Adrenal gland (tissue), 12 donors: ENCODE measurements around the gene SEL1L2. TPM values are rescaled to one million over a fixed set of nuclear protein-coding genes. Genes with fewer than 3 reads are reported as not detected.

Experiments used
- DNase-seq, 7 donors: peaks; one replicate each; pipeline ENCODE4 v3.0.0-alpha.2; 2019 to 2020
- H3K27ac ChIP-seq, 5 donors: fragments of 200-600 bp; sonication (generic) in 4 of 5; 1 replicate in 3 of 5; 2 replicates in 2 of 5; pipeline versions ENCODE4 v1.5.1 to v1.8.0; 2016 to 2020; ENCODE audit warnings: mild to moderate bottlenecking in 1 of 5
- H3K27me3 ChIP-seq: fragments of 200-600 bp; 2 replicates; pipeline ENCODE4 v1.8.0; 2021
- H3K36me3 ChIP-seq, 2 donors: fragments of 200-600 bp; replicated peaks in 1 of 2; 1 replicate in 1 of 2; 2 replicates in 1 of 2; pipeline versions ENCODE4 v1.5.1 to v1.8.0; 2018 to 2022
- H3K4me1 ChIP-seq, 2 donors: fragments of 200-600 bp; replicated peaks in 1 of 2; 1 replicate in 1 of 2; 2 replicates in 1 of 2; pipeline versions ENCODE4 v1.5.1 to v1.8.0; 2018 to 2021
- H3K4me3 ChIP-seq, 4 donors: fragments of 200-600 bp; sonication (generic) in 3 of 4; one replicate each; pipeline ENCODE4 v1.5.1; 2016 to 2018
- H3K9me3 ChIP-seq, 3 donors: fragments of 200-600 bp; sonication (generic) in 1 of 3; replicated peaks in 1 of 3; 1 replicate in 2 of 3; 2 replicates in 1 of 3; pipeline versions ENCODE4 v1.5.1 to v1.8.0; 2016 to 2021
- POLR2A ChIP-seq, 2 donors: fragments of 450-650 bp; IDR thresholded peaks; one replicate each; pipeline ENCODE4 v1.6.1; 2017; ENCODE audit warnings: antibody characterized with exemption in 2 of 2, mild to moderate bottlenecking in 2 of 2, moderate library complexity in 1 of 2
- WGBS, 4 donors: extraction: QIAGEN DNeasy Blood & Tissue Kit in 2 of 4; methylation state at CpG; one replicate each; pipeline versions ENCODE4 v1.1.5 to v1.1.7; 2013 to 2017; 5-methylcytosine and 5-hydroxymethylcytosine counted together
- intact Hi-C, 2 donors: fragments of 100-400 bp; cut with DNase I; formaldehyde crosslinking; loops; one replicate each; pipeline versions ENCODE4 v1.14.1 to v1.15.0; 2022 to 2023
- polyA plus RNA-seq, 3 donors: library from polyadenylated mRNA; stranded (reverse); fragments of 200-250 nt in 2 of 3; fragments of 350-450 nt in 1 of 3; fragmentation: Illumina TruSeq in 1 of 3; extraction: RNeasy Lipid Tissue Mini Kit (QIAGEN cat#74804) in 1 of 3; gene quantifications; one replicate each; pipeline ENCODE4 v1.2.3, GENCODE V29; 2013 to 2014
- total RNA-seq, 9 donors: library from RNA; depleted of rRNA in 4 of 9; stranded (reverse); fragments of >200 nt in 4 of 9; fragments of 120-200 nt in 1 of 9; fragmentation: NEBNext Ultra II Directional in 1 of 9; extraction: Animal tissue kit (Norgen Biotek cat#: 25700) in 1 of 9; gene quantifications; one replicate each; pipeline versions ENCODE4 v1.1.0 to v1.2.4, GENCODE V29; 2013 to 2023
- TF ChIP-seq, protein P1 (sequence below), 6 experiments: fragments of 450-650 bp in 4 of 6; fragments of 200-600 bp in 2 of 6; sonication (generic) in 1 of 6; IDR thresholded peaks; 1 replicate in 5 of 6; 2 replicates in 1 of 6; pipeline versions ENCODE4 v1.5.1 to v1.8.0; 2016 to 2021; ENCODE audit warnings: antibody characterized with exemption in 6 of 6, mild to moderate bottlenecking in 2 of 6, moderate library complexity in 1 of 6
- donor health status: healthy with polysubstance abuse.
- donor health status: Bipolar disorder and iron deficiency.
- donor health status: DM: yes; HTN: yes; CAD: no.
- donor health status: DM: no; HTN: no; CAD: no.
- donor health status: DM: no; HTN: no; CAD: no.
- donor health status: DM: yes; HTN: yes; CAD: no.

SEL1L2 gene
- total and polyA plus RNA-seq, 12 donors = 0.22 to 2.3 (median 0.43) TPM; not detected in 8

DNA sequence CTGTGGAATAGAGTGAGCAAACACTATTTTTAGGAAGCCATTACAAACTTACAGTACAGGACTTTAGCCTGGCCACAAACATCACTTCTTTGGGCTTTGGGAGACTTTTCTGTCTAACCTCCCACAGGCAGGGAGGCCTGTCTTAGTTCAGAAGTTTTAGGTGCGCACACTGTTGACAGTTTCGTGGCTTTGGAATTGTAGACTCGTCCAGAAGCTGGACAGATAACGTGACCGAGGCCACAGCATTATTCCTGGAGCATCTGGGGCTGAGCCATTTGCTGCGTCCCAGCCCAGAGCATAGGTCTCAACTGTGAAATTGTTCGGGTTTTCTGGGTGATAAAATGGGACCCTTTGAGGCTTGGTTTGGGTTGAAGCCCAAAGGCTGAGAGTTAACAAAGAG, 151.8 kb downstream of the SEL1L2 start:
- no peak for DNase-seq
- Histone ChIP-seq H3K27ac (no peak overlapping the region), H3K9me3 (no peaks in the 10 kb centered on the region), H3K4me3 (no peak overlapping the region), H3K4me1 (no peaks in the 10 kb centered on the region), H3K27me3 (no peaks in the 10 kb centered on the region), H3K36me3 (no peaks in the 10 kb centered on the region)
- intact Hi-C loops = no loop called here
- 79 to 87% (median 83%) methylated on average over 7 of the region's 7 CpGs for WGBS, 4 donors
- no peak for TF ChIP-seq POLR2A (IDR thresholded peaks at IDR 0.05)
- TF ChIP-seq, protein P1, sequence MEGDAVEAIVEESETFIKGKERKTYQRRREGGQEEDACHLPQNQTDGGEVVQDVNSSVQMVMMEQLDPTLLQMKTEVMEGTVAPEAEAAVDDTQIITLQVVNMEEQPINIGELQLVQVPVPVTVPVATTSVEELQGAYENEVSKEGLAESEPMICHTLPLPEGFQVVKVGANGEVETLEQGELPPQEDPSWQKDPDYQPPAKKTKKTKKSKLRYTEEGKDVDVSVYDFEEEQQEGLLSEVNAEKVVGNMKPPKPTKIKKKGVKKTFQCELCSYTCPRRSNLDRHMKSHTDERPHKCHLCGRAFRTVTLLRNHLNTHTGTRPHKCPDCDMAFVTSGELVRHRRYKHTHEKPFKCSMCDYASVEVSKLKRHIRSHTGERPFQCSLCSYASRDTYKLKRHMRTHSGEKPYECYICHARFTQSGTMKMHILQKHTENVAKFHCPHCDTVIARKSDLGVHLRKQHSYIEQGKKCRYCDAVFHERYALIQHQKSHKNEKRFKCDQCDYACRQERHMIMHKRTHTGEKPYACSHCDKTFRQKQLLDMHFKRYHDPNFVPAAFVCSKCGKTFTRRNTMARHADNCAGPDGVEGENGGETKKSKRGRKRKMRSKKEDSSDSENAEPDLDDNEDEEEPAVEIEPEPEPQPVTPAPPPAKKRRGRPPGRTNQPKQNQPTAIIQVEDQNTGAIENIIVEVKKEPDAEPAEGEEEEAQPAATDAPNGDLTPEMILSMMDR (IDR thresholded peaks at IDR 0.05) = no peak

DNA sequence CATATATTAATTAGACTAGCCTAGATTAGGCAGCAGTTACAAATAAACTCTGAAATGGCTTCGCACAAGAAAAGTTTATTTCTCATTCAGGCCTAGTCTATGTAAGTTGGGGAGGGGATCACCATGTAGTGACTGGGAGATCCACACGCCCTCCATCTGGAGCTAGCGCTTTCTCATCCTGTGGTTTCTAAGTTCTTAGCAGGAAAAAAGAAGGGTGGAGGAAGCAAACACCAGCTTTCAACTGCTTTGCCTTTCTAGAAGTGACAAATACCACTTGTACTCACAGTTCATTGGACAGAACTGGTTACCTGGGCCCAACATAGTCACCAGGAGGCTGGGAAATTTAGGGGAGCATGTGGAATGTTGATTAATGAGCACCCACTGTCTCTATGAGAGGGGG, 158.9 kb downstream of the SEL1L2 start:
- Histone ChIP-seq H3K36me3 (no peaks in the 10 kb centered on the region), H3K4me3 (no peak overlapping the region), H3K9me3 (no peaks in the 10 kb centered on the region), H3K4me1 (no peaks in the 10 kb centered on the region), H3K27ac (no peak overlapping the region), H3K27me3 (no peaks in the 10 kb centered on the region)
- TF ChIP-seq POLR2A (IDR thresholded peaks at IDR 0.05) = no peak
- TF ChIP-seq, protein P1 (IDR thresholded peaks at IDR 0.05) = no peak
- intact Hi-C loops = no loop called here
- DNase-seq = no peak
- WGBS, 4 donors = 84 to 90% (median 88%) methylated on average over 3 of the region's 3 CpGs

DNA sequence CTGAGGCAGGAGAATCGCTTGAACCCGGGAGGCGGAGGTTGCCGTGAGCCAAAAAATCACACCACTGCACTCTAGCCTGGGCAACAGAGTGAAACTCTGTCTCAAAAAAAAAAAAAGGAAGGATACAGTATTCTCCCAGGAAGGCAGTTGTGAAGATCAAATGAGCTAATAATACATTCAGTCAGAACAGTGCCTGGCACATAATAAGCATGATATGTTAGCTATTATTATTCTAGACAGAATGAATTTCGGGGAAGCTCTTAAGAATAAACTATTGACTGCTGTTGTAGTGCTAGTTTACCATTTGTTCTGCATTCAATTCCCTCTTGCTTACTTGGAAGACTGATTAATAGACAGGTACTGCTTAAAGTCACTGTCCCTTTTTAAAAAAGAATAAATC, 164.9 kb downstream of the SEL1L2 start:
- TF ChIP-seq, protein P1 (IDR thresholded peaks at IDR 0.05) = no peak
- no peak for TF ChIP-seq POLR2A (IDR thresholded peaks at IDR 0.05)
- DNase-seq = no peak
- Histone ChIP-seq H3K27me3 (no peaks in the 10 kb centered on the region), H3K36me3 (no peaks in the 10 kb centered on the region), H3K27ac (no peak overlapping the region), H3K4me1 (no peaks in the 10 kb centered on the region), H3K9me3 (no peaks in the 10 kb centered on the region), H3K4me3 (no peak overlapping the region)
- intact Hi-C loops = loop anchor here in 1 of 2 donors (10.0 kb wide), 1 partner anchor 229 kb away; no protein-coding TSS in a partner anchor
- WGBS, 4 donors = 70 to 91% (median 88%) methylated on average over 4 to 5 of the region's 5 CpGs

DNA sequence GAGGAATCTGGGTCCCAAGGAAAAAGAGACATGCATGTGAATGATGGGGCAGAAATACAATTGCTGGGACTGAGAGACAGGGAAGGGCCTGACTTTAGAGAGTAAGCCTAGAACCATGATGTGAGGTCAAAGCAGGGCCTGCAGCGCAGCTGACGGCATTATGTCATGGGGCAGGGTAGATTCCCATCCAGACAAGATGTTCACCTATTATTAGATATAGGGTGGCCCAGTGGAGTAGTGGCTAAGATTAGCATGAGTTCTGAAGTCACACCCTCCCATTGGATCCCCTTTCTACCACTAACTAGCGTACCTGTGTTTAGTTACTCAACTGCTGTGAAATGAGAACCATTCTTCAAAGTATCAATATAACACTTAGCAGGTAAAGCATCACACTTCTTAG, 166.0 kb downstream of the SEL1L2 start:
- Histone ChIP-seq H3K4me3 (no peak overlapping the region), H3K4me1 (no peaks in the 10 kb centered on the region), H3K36me3 (no peaks in the 10 kb centered on the region), H3K27me3 (no peaks in the 10 kb centered on the region), H3K27ac (no peak overlapping the region), H3K9me3 (no peaks in the 10 kb centered on the region)
- no peak for TF ChIP-seq POLR2A (IDR thresholded peaks at IDR 0.05)
- no peak for DNase-seq
- 89 to 98% (median 98%) methylated on average over 3 of the region's 3 CpGs for WGBS, 4 donors
- intact Hi-C loops = loop anchor here (5.0 to 10.0 kb wide), 2 partner anchors 228 to 230 kb away; no protein-coding TSS in a partner anchor

DNA sequence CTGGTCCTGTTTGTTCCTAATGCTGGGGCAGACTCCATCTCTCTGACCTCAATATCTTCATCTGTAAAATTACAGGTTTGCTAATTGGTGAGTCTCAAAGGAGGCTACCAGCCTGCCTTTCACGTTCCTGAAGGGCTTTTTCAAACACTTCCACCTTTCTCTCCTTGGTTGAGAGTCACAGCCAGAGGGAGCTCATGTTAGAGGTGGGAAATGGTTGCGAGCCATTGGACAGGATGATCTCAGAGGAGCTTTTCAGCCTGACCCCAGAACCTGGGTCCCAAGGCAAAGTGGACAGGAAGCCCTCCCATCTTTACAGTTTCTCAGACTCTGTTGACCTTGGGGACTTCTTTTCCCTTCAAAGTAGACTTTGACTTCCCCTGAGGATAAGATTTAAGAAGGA, 168.0 kb downstream of the SEL1L2 start:
- Histone ChIP-seq H3K27me3 (no peaks in the 10 kb centered on the region), H3K4me3 (no peak overlapping the region), H3K9me3 (no peaks in the 10 kb centered on the region), H3K4me1 (no peaks in the 10 kb centered on the region), H3K36me3 (peaks cover 0 to 10% of the 10 kb centered on the region in 2 donors), H3K27ac (no peak overlapping the region)
- TF ChIP-seq, protein P1 (IDR thresholded peaks at IDR 0.05) = no peak
- TF ChIP-seq POLR2A (IDR thresholded peaks at IDR 0.05) = no peak
- 65 to 76% (median 68%) methylated on average over 2 of the region's 2 CpGs for WGBS, 4 donors
- no peak for DNase-seq
- intact Hi-C loops = loop anchor here (5.0 to 10.0 kb wide), 2 partner anchors 230 to 232 kb away; no protein-coding TSS in a partner anchor
